ENCODE results near the gene DGKZ.

GRCh38 chr11:46377831-46378230 is 30.6 kb downstream of the DGKZ start:
- TF ChIP-seq CTCF (IDR thresholded peaks at IDR 0.05) = no peak
- TF ChIP-seq POLR2A (IDR thresholded peaks at IDR 0.05) = no peak
